Mesothelial cell of epicardium (in vitro differentiated cells): ENCODE measurements around the gene PDIA5. TPM values are rescaled to one million over a fixed set of nuclear protein-coding genes. Genes with fewer than 3 reads are reported as not detected.

Source experiments
- DNase-seq, 2 experiments: peaks; one replicate each; pipeline ENCODE4 v3.0.0; 2021; ENCODE audit warnings: low spot score in 2 of 2; ENCODE audit not compliant: unreplicated experiment in 2 of 2
- H3K27ac Mint-ChIP-seq: 2 replicates; pipeline ENCODE4 v1.8.0; 2021; ENCODE audit warnings: mixed read lengths
- H3K27me3 Mint-ChIP-seq: 2 replicates; pipeline ENCODE4 v1.8.0; 2021; ENCODE audit warnings: low read depth, mixed read lengths
- H3K36me3 Mint-ChIP-seq: 2 replicates; pipeline ENCODE4 v1.8.0; 2021; ENCODE audit warnings: mixed read lengths
- H3K4me1 Mint-ChIP-seq: 2 replicates; pipeline ENCODE4 v1.8.0; 2021; ENCODE audit warnings: mixed read lengths
- H3K4me3 Mint-ChIP-seq: 2 replicates; pipeline ENCODE4 v1.8.0; 2021; ENCODE audit warnings: mild to moderate bottlenecking, moderate library complexity, mixed read lengths
- H3K9me3 Mint-ChIP-seq: 2 replicates; pipeline ENCODE4 v1.8.0; 2021; ENCODE audit warnings: mixed read lengths
- total RNA-seq: library from RNA; stranded (reverse); gene quantifications from 3 replicates; pipeline ENCODE4 v1.2.1, GENCODE V29; 2021
- TF ChIP-seq, protein P1 (sequence below): fragments of 200-600 bp; sonication (generic); IDR thresholded peaks from one replicate; pipeline ENCODE4 v1.5.0; 2021; ENCODE audit warnings: antibody characterized with exemption; ENCODE audit not compliant: unreplicated experiment

Gene PDIA5
- total RNA-seq, 1 donor from 2014 or later: 19.1 TPM

DNA sequence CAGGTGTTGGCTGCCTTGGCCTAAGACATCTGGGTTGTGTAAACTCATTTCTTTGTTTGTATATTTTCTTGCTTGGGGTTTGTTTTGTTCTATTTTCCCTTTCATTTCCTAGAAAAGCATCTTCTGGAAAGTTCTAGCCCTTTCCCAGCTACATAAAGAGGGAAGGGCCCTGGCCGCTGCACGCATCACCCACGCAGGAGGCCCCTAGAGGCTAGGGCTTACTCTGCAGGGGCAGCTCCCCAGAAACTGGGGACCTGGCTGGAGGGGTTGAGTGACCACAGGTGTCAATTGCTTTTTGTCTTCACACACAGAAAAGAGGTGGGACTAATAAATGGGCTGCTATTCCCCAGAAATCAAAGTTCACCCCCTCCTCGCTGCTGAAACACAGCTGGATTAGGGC, 52.6 kb downstream of the PDIA5 start:
- H3K9me3 Mint-ChIP-seq: no peaks in the 10 kb centered on the region

DNA sequence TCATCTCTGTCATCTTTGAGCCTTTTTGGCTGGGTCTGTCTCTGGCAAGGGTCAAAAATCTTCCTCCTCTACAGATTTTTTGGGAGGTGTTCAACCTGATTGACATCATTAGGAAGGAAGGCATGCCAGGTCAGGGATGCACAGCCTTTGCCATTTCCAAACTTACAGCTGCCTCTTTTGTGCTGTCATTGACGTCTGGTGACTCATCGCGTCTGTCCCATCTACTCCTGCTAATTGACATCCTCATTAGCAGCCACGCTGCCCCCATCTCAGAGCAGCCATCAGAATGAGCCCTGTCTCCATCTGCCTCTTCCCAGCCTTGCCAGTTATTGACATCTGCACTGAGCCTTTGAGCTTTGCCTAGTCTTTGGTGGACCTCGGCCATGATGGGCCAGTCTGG, 53.0 kb downstream of the PDIA5 start:
- Mint-ChIP-seq H3K9me3 (no peaks in the 10 kb centered on the region), H3K36me3 (peaks cover 24% of the 10 kb centered on the region), H3K27me3 (no peaks in the 10 kb centered on the region), H3K4me3 (no peak overlapping the region), H3K4me1 (no peaks in the 10 kb centered on the region), H3K27ac (no peak overlapping the region)
- no peak for DNase-seq
- TF ChIP-seq, protein P1, sequence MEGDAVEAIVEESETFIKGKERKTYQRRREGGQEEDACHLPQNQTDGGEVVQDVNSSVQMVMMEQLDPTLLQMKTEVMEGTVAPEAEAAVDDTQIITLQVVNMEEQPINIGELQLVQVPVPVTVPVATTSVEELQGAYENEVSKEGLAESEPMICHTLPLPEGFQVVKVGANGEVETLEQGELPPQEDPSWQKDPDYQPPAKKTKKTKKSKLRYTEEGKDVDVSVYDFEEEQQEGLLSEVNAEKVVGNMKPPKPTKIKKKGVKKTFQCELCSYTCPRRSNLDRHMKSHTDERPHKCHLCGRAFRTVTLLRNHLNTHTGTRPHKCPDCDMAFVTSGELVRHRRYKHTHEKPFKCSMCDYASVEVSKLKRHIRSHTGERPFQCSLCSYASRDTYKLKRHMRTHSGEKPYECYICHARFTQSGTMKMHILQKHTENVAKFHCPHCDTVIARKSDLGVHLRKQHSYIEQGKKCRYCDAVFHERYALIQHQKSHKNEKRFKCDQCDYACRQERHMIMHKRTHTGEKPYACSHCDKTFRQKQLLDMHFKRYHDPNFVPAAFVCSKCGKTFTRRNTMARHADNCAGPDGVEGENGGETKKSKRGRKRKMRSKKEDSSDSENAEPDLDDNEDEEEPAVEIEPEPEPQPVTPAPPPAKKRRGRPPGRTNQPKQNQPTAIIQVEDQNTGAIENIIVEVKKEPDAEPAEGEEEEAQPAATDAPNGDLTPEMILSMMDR: no peak

More for the DNA sequence above, 52.6 kb downstream of the PDIA5 start:
- TF ChIP-seq, protein P1: no peak
- H3K36me3 Mint-ChIP-seq: peaks cover 23% of the 10 kb centered on the region
- H3K4me3 Mint-ChIP-seq: no peak overlapping the region
- no peaks in the 10 kb centered on the region for H3K4me1 Mint-ChIP-seq
- no peaks in the 10 kb centered on the region for H3K27me3 Mint-ChIP-seq
- DNase-seq: no peak
- H3K27ac Mint-ChIP-seq: no peak overlapping the region

DNA sequence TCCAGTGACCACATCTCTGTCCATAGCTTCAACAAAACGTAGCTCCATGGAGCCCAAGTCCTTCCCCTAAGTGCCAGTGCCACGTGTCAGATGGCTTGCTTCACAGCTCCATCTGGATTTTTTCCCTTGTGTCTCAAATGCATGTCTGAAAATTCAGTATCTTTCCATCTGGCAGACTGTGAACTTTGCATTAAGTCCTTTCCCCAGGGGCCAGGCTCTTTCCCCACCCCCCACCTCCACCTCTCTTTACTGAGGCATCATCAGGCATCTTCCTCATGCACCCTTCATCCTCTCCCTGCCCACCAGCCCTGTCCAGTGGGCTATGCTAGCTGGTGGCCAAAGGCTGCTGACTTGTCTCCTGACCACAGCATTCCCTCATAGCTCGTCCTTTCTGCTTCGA, 53.7 kb downstream of the PDIA5 start:
- Mint-ChIP-seq H3K27me3 (no peaks in the 10 kb centered on the region), H3K36me3 (peaks cover 27% of the 10 kb centered on the region), H3K27ac (no peak overlapping the region), H3K4me3 (no peak overlapping the region), H3K4me1 (no peaks in the 10 kb centered on the region), H3K9me3 (no peaks in the 10 kb centered on the region)
- TF ChIP-seq, protein P1: no peak
- no peak for DNase-seq

DNA sequence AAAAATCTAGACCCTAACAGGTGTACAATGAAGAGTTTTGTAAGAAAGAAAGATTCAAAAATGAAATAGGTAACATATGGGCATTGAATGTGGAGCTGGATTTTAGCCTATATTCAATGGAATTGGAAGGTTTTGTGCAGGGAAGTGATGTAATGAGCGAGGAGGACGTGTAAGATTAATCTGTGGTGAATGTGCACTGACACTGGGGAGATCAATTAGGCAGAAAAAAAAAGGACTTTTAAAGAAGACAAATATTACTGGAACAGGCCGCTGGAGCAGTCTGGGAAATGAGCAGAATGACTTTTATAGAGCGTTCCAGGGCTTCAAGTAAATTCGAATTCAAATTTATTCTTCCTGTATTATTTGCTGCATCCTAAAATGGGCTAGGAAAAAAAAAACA, 55.2 kb downstream of the PDIA5 start:
- H3K9me3 Mint-ChIP-seq: no peaks in the 10 kb centered on the region
- no peak for DNase-seq
- H3K36me3 Mint-ChIP-seq: peaks cover 19% of the 10 kb centered on the region
- H3K4me3 Mint-ChIP-seq: no peak overlapping the region
- H3K27ac Mint-ChIP-seq: no peak overlapping the region
- H3K4me1 Mint-ChIP-seq: peaks cover 8% of the 10 kb centered on the region
- TF ChIP-seq, protein P1: no peak
- H3K27me3 Mint-ChIP-seq: no peaks in the 10 kb centered on the region

DNA sequence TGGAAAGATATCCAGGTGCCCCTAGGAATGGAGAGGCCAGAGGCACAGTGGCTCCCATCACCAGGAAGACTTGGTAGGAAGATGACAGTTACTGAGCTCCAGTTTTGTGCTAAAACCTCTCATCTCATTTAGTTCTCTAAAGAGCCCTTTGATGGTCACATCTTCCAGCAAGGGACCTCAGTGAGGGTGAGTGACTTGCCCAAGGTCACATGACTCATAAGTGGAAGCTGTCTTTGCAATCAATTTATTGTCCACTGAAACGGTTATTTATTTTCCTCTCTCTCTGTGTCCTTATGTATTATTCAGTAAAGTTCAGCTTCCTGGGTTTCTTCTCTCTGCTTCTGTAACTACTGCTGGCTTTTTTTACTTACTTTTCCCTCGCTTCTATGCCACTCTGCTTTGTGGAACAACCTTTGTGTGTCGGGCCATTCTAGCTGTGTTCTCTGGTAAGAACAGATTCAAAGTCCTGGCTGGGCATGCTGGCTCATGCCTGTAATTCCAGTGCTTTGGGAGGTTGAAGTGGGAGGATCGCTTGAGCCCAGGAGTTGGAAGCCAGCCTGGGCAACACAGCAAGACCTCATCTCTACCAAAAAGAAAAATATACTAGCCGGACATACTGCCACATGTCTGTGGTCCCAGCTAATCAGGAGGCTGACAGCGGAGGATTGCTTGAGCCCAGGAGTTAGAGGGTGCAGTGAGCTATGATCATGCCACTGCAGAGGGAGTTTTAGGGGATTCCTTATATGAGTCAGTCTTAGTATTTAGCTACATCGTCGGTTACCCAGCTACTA, 55.9 kb downstream of the PDIA5 start:
- H3K9me3 Mint-ChIP-seq: no peaks in the 10 kb centered on the region
- TF ChIP-seq, protein P1: no peak
- no peak overlapping the region for H3K4me3 Mint-ChIP-seq
- H3K36me3 Mint-ChIP-seq: peaks cover 17% of the 10 kb centered on the region
- peaks cover 8% of the 10 kb centered on the region for H3K4me1 Mint-ChIP-seq
- DNase-seq: no peak
- no peak overlapping the region for H3K27ac Mint-ChIP-seq
- H3K27me3 Mint-ChIP-seq: no peaks in the 10 kb centered on the region
